Muscle layer of duodenum (tissue), 2 donors: Measurements from ENCODE around the gene PACRG.

Experiments
- H3K27ac ChIP-seq: one replicate; pipeline ENCODE4 v1.7.0; 2013; ENCODE audit warnings: mild to moderate bottlenecking, low read length
- H3K27me3 ChIP-seq: one replicate; pipeline ENCODE4 v1.7.0; 2013; ENCODE audit warnings: low read depth, mild to moderate bottlenecking, control low read depth, low read length
- H3K36me3 ChIP-seq, 2 donors: one replicate each; pipeline ENCODE4 v1.7.0; 2013; ENCODE audit warnings: low read length in 2 of 2, control low read depth in 1 of 2, mild to moderate bottlenecking in 1 of 2; ENCODE audit not compliant: insufficient read depth in 2 of 2, control insufficient read depth in 1 of 2
- H3K4me1 ChIP-seq, 2 donors: one replicate each; pipeline ENCODE4 v1.7.0; 2013; ENCODE audit warnings: low read length in 2 of 2, mild to moderate bottlenecking in 2 of 2, control low read depth in 1 of 2, moderate library complexity in 1 of 2; ENCODE audit not compliant: insufficient read depth in 2 of 2, control insufficient read depth in 1 of 2
- H3K4me3 ChIP-seq, 2 donors: one replicate each; pipeline ENCODE4 v1.7.0; 2013; ENCODE audit warnings: low read length in 2 of 2, low read depth in 1 of 2, mild to moderate bottlenecking in 1 of 2
- H3K9me3 ChIP-seq, 2 donors: one replicate each; pipeline ENCODE4 v1.7.0; 2013; ENCODE audit warnings: low read length in 2 of 2, control low read depth in 1 of 2, mild to moderate bottlenecking in 1 of 2; ENCODE audit not compliant: control insufficient read depth in 1 of 2
- donor health status: healthy.

PACRG gene

DNA sequence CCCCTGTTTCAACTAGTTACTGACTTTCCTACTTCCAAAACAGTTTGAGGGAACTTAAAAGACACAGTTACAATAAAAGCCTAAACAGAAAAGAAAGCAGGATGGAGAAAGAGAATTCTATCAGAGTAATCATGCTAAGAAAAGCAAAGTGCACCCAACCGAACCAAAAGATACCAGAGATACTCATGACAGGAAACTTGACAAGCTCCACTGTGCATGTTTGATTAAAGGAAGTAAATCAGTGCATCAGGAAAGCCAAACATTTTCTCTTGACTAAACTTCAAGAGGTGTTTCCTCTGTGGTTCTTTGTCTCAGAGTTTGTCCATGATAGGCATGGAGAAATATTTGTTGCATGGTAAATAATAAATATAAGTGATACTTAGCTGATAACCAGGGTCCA lies 138.9 kb downstream of the PACRG start:
- Histone ChIP-seq H3K27ac (no peak overlapping the region), H3K27me3 (no peaks in the 10 kb centered on the region), H3K4me3 (no peak overlapping the region), H3K9me3 (no peaks in the 10 kb centered on the region), H3K4me1 (no peaks in the 10 kb centered on the region), H3K36me3 (no peaks in the 10 kb centered on the region)

DNA sequence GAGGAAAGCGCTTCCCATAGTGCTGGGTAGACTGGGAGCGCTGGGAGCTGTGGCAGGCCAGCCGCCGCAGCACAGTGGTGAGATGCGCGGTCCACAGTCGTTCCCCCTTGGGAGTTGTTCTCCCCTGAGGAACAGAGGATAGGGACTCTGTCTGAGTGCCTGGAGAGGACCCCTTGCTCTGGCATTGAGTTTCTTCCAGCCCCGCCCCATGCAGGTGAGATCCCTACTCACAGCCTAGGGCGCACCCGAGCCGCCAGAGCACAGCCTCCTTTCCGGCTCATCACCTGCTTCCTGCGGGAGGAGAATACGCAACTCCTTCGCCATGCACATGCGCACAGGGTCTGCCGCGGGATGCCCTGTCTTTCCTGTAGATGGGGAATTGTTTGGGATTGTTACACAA lies 140.6 kb downstream of the PACRG start:
- H3K4me3 ChIP-seq, result no peak overlapping the region

DNA sequence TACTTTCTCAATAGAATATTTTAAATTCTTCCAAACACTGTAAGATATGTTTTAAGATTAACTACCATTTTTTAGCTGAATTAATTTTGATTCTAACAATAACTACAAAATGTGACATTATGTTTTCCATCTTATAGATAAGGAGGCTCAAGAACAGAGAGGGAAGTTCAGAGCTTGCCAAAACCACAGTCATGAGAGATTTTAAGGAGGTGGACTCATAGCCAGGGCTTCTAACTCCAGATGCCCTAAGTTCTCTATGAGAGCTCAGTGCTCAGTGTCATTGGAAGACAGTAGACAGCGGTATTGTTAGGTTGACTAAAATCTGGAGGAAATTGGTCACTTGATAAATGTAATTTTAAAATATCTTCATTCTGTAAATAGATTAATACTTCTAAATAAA lies 144.2 kb downstream of the PACRG start:
- H3K27me3 ChIP-seq, result no peaks in the 10 kb centered on the region
- H3K4me3 ChIP-seq, result no peak overlapping the region
- H3K9me3 ChIP-seq, result no peaks in the 10 kb centered on the region
- no peaks in the 10 kb centered on the region for H3K4me1 ChIP-seq
- no peaks in the 10 kb centered on the region for H3K36me3 ChIP-seq
- H3K27ac ChIP-seq, result no peak overlapping the region

More for the DNA sequence above, 140.6 kb downstream of the PACRG start:
- Histone ChIP-seq H3K27me3 (no peaks in the 10 kb centered on the region), H3K4me1 (no peaks in the 10 kb centered on the region), H3K9me3 (no peaks in the 10 kb centered on the region), H3K36me3 (no peaks in the 10 kb centered on the region), H3K27ac (no peak overlapping the region)

DNA sequence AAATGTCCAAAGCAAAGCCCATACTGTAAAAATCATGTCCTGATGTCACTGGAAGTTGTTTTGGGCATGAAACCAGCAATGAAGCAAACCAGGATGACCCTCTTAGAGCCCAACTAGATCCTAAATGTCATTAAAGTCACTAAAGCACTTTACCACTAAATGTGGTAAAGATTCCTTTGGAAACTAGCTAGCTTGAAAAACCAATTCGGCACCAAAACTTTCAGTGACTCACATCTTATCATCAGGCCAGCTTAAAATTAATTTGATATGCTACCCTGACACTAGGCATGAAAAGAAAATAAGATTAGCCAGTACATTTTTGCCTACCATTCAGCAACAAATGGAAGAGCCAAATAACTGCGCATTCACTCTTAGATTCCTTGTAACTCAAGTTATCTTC lies 145.8 kb downstream of the PACRG start:
- H3K9me3 ChIP-seq, result no peaks in the 10 kb centered on the region
- H3K4me3 ChIP-seq, result no peak overlapping the region
- no peaks in the 10 kb centered on the region for H3K27me3 ChIP-seq
- no peaks in the 10 kb centered on the region for H3K4me1 ChIP-seq
- no peaks in the 10 kb centered on the region for H3K36me3 ChIP-seq
- no peak overlapping the region for H3K27ac ChIP-seq

DNA sequence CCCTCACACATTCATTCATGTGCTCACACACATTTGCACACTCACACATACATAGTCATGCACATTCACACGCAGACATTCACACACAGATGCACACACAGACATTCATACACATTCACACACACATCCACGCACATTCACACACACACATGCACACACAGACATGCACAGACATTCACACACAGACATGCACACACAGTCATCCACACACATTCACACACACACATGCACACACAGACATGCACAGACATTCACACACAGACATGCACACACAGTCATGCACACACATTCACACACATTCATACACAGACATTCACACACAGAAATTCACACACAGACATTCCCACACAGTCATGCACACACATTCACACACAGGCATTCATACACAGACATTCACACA lies 147.3 kb downstream of the PACRG start:
- no peaks in the 10 kb centered on the region for H3K4me1 ChIP-seq
- H3K27me3 ChIP-seq, result no peaks in the 10 kb centered on the region
- no peaks in the 10 kb centered on the region for H3K36me3 ChIP-seq
- no peaks in the 10 kb centered on the region for H3K9me3 ChIP-seq
- H3K27ac ChIP-seq, result no peak overlapping the region
- no peak overlapping the region for H3K4me3 ChIP-seq

DNA sequence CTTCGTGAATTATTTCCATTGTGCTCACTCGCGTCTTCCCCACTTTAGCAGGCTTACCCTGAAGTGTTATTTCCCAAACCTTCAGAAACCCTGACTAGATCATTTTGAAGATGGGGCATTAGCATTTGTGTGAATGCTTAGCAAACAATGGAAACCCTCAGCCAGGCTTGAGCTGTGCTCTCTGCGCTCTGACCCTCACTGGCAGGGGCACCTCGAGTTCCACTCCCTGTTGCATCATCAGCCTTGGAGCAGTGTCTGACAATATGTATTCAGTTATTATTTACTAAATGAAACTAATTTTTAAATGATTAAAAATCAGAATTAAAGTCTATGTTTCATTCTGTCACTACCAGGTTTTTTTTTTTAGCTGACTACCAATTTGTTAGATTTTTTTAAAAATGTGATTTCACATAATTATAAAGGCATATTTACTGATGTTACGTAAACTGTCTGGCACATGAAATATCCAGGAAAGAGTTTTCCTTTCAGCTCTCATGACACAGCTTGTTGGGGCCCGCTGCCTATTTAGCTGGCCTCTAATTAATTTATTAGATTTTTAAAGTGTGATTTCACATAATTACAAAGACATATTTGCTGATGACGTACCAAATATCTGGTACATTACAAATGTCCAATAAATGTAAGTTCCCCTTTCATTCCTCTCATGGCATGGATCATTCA lies 155.2 kb downstream of the PACRG start:
- Histone ChIP-seq H3K27me3 (no peaks in the 10 kb centered on the region), H3K4me1 (no peaks in the 10 kb centered on the region), H3K27ac (no peak overlapping the region), H3K36me3 (no peaks in the 10 kb centered on the region), H3K4me3 (no peak overlapping the region), H3K9me3 (no peaks in the 10 kb centered on the region)

DNA sequence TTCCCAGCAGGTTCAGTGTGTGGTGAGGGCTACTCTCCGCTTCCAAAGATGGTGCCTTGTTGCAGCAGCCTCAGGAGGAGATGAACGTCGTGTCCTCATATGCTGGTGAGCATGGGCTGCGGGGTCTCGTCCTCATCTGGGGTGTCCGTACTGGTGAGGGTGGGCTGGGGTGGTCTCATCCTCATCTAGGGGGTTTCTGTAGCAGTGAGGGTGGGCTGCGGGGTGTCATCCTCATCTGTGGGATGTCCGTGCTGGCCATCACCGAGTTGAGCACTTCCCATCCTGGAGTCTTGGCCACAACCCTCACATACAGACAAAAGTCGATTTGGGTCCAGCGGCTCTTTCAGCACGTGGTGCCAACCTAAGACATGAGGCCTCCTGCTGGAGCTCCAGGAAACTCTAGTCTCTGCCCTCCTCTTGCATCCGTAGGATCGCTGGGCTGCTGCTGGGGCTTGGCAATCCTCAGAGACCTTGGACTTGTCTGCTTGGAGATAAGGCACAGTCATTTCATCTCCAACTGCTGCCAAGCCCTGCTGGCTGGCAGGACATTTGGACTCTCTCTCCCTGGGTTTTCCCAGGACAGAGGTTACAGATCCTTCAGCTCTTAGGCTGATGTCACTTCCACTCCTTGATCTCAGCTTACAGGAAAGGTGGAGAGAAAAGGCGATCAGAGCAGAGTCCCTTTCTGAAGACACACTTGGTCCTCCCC lies 160.4 kb downstream of the PACRG start:
- H3K36me3 ChIP-seq, result no peaks in the 10 kb centered on the region
- H3K27ac ChIP-seq, result no peak overlapping the region
- H3K4me1 ChIP-seq, result no peaks in the 10 kb centered on the region
- H3K27me3 ChIP-seq, result no peaks in the 10 kb centered on the region
- no peak overlapping the region for H3K4me3 ChIP-seq
- no peaks in the 10 kb centered on the region for H3K9me3 ChIP-seq

DNA sequence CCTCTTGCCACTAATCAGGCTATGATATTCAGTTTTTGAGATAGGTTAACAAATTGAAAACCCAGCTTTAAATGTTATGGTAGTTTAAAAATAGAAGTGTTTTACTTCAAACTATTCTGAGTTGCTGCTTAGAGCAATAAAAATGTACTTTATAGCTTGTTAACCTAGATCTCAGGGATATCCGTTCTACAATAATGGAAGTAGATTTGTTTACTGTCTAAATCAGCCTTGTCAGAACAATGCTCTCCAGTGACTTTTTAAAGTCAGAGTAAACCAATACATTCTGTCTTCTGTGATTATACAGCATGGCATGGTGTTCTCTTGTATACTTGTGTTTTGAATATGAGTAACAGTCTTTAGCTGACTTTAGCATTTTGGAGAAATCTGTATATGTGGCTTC lies 161.5 kb downstream of the PACRG start:
- H3K4me3 ChIP-seq, result no peak overlapping the region
- H3K9me3 ChIP-seq, result no peaks in the 10 kb centered on the region
- no peaks in the 10 kb centered on the region for H3K27me3 ChIP-seq
- H3K27ac ChIP-seq, result no peak overlapping the region
- H3K36me3 ChIP-seq, result no peaks in the 10 kb centered on the region
- H3K4me1 ChIP-seq, result no peaks in the 10 kb centered on the region

DNA sequence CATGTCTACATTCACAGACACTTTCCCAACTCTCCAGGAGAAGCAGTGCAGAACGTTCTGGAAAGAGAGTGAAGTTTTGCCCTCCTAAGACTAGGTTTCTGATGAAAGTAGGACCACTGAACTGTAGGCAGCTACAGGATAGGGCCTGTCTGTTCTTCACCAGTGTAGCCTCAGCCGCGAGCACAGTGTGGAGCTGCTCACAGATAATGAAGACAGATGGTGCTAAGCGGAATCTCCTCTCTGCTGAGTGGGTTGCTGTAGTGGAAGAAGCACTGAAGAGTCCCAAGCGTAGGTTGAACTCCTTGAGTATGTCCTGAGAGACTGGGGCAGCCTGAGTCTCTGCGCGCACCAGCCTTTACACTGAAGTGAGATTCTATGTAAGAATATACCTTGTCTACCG lies 170.2 kb downstream of the PACRG start:
- Histone ChIP-seq H3K27me3 (no peaks in the 10 kb centered on the region), H3K27ac (no peak overlapping the region), H3K4me3 (no peak overlapping the region), H3K9me3 (no peaks in the 10 kb centered on the region), H3K36me3 (no peaks in the 10 kb centered on the region), H3K4me1 (no peaks in the 10 kb centered on the region)

DNA sequence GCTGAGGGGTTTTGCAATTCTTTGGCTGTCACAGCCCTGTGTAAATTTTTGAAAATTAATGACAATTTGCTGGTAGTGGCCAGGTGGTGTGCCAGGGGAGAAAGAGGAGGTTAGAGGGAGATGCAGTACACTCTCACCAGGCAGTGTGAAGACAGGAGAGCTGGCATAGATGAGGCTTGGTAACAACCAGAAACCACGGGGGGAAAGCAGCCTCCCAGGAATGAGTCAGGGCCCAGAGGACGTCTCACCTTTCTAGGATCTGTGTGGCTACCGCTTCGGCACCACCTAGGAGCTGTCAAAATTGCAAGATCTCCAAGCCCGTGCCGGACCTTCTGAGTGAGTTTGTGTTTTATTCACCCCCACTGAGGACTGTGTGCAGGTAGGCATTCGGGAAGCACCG lies 171.4 kb downstream of the PACRG start:
- Histone ChIP-seq H3K4me3 (no peak overlapping the region), H3K27ac (no peak overlapping the region), H3K9me3 (no peaks in the 10 kb centered on the region), H3K36me3 (no peaks in the 10 kb centered on the region), H3K4me1 (no peaks in the 10 kb centered on the region), H3K27me3 (no peaks in the 10 kb centered on the region)

DNA sequence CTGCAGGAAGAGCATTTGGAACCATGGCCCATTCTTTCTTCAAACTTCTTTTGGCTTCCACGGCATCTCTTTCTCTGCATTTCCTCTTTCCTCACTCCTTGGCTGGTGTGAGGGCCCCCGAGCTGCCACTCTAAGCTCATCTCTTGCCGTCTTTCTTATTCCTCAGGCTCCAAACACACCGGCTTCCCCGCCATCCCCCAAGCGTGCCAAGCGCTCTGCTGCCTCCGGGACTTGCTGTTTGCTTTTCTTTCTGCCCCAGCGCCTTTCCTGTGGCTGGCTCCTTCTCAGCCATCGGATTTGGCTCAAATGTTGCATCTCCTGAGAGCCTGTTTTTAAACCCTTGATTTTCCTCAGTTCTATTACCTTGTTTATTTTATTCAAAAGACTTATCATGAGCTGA lies 172.7 kb downstream of the PACRG start:
- Histone ChIP-seq H3K4me3 (no peak overlapping the region), H3K27me3 (no peaks in the 10 kb centered on the region), H3K36me3 (no peaks in the 10 kb centered on the region), H3K9me3 (no peaks in the 10 kb centered on the region), H3K27ac (no peak overlapping the region), H3K4me1 (no peaks in the 10 kb centered on the region)
